ENCODE results near the gene SLC35F4.

SLC35F4 gene

DNA sequence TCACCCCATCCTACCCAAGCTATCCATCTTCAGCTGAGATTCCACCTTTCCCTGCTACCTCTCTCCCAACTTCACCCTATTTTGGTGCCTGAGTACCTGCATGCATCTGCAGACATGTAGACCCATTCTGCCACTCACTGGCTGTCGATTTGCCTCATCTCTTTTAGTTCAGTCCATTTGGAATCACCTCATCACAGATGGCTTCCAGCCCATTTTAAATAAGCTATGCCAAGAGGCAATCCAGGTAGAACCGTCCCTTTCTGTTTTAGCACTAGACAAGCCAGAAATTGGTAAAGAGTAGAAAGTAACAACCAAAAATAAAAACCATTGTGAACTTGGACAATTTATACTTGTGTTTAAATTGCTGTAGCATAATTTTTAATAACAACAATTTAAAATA, 11.3 kb downstream of the SLC35F4 start:
- DNase-seq (ENCODE audit: low read depth, low spot score): no peak
- ChIA-PET POLR2A (no interaction called here), CTCF (interaction anchor here (1.2 to 2.0 kb wide), 2 partner anchors 17 to 30 kb away, joined by 3 to 8 read pairs; no protein-coding TSS in a partner anchor)
- TF ChIP-seq, protein P1, sequence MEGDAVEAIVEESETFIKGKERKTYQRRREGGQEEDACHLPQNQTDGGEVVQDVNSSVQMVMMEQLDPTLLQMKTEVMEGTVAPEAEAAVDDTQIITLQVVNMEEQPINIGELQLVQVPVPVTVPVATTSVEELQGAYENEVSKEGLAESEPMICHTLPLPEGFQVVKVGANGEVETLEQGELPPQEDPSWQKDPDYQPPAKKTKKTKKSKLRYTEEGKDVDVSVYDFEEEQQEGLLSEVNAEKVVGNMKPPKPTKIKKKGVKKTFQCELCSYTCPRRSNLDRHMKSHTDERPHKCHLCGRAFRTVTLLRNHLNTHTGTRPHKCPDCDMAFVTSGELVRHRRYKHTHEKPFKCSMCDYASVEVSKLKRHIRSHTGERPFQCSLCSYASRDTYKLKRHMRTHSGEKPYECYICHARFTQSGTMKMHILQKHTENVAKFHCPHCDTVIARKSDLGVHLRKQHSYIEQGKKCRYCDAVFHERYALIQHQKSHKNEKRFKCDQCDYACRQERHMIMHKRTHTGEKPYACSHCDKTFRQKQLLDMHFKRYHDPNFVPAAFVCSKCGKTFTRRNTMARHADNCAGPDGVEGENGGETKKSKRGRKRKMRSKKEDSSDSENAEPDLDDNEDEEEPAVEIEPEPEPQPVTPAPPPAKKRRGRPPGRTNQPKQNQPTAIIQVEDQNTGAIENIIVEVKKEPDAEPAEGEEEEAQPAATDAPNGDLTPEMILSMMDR (IDR thresholded peaks at IDR 0.05; ENCODE audit: insufficient read depth, low read length, missing control alignments): no peak
- no peak overlapping the region for H3K4me3 ChIP-seq (ENCODE audit: low read depth, low read length)

DNA sequence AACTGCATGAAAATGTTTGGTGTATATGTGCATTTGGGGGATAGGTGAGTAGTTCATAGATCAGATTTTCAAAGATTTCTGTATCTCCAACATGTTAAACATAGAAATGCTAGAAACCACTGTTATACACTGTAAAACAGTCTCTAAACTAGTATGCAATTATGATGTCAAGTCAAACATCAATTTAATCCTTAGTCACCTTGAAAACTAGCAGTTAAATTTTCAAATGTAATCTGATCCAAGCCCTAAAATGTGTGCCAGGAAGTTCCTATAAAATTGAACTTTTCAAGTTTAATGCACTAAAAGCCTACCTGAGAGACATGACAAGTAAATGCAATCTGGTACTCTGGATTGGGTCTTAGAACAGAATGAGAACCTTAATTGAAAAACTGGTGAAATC, 14.5 kb downstream of the SLC35F4 start:
- no peak overlapping the region for H3K4me3 ChIP-seq (ENCODE audit: low read depth, low read length)
- ChIA-PET POLR2A (no interaction called here), CTCF (interaction anchor here (1.5 kb wide), 1 partner anchor 20 kb away, joined by 6 read pairs; no protein-coding TSS in a partner anchor)
- TF ChIP-seq, protein P1 (IDR thresholded peaks at IDR 0.05; ENCODE audit: insufficient read depth, low read length, missing control alignments): no peak
- DNase-seq (ENCODE audit: low read depth, low spot score): no peak

DNA sequence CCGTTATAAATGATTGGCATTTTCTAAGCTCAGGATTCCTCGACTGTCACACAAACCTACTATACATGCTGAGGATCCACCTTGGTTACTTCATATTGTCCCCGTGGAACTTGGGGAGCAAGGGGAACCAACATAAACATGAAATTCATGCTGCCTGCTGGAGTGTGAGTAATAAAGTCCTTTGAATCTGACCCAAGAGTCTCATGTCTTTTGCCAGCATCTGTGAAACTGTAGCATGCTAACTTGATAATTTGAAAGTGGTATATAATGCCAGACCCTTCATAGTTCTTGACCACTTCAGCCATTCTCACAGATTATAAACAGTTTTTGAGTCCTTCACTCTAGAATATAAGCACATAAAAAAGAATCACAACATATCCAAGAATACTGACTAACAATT, 17.1 kb downstream of the SLC35F4 start:
- no peak overlapping the region for H3K4me3 ChIP-seq (ENCODE audit: low read depth, low read length)
- no peak for DNase-seq (ENCODE audit: low read depth, low spot score)
- TF ChIP-seq, protein P1 (IDR thresholded peaks at IDR 0.05; ENCODE audit: insufficient read depth, low read length, missing control alignments): no peak
- CTCF ChIA-PET: no interaction called here
- POLR2A ChIA-PET: no interaction called here

DNA sequence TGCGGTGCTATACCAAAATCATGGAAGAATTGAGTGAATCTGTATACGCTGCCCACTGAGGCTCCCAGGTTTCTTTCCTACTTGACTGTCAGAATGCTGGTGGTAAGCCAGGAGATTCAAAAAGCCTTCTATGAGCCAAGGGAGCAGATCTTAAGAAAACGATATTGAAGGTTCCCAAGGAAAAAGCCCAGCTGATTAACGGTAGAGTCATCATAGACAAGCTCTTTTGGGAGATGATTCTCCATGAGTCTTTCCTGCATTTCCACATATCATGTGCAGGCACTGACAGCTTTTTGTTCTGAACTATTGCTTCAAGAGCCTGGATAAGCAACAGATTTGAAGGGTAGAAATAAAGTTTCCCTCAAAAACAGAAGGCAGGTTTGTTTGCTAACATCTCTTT, 17.5 kb downstream of the SLC35F4 start:
- no peak for DNase-seq (ENCODE audit: low read depth, low spot score)
- TF ChIP-seq, protein P1 (IDR thresholded peaks at IDR 0.05; ENCODE audit: insufficient read depth, low read length, missing control alignments): no peak
- H3K4me3 ChIP-seq (ENCODE audit: low read depth, low read length): no peak overlapping the region
- ChIA-PET CTCF (no interaction called here), POLR2A (no interaction called here)

DNA sequence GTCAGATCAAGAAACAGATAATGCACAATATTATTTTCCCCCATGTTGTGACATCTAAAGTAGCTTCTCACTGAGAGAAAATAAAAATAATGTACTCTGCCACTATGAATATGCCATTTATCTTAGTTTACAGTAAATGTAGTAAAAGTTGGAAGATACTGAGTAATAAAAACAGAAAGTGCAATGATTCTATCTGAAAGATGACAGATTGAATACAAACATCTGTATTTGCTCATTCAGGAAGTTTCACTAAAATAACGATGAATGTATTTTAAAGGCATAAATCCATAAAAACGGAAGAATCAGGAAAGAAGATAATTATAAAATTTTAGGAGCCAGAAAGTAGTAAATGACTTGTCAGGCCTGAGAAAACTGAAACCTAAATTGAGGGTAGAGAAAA, 18.2 kb downstream of the SLC35F4 start:
- TF ChIP-seq, protein P1 (IDR thresholded peaks at IDR 0.05; ENCODE audit: insufficient read depth, low read length, missing control alignments): no peak
- CTCF ChIA-PET: interaction anchor here (1.2 kb wide), 1 partner anchor 10 kb away, joined by 3 read pairs; no protein-coding TSS in a partner anchor
- no peak overlapping the region for H3K4me3 ChIP-seq (ENCODE audit: low read depth, low read length)
- no peak for DNase-seq (ENCODE audit: low read depth, low spot score)
- POLR2A ChIA-PET: no interaction called here

DNA sequence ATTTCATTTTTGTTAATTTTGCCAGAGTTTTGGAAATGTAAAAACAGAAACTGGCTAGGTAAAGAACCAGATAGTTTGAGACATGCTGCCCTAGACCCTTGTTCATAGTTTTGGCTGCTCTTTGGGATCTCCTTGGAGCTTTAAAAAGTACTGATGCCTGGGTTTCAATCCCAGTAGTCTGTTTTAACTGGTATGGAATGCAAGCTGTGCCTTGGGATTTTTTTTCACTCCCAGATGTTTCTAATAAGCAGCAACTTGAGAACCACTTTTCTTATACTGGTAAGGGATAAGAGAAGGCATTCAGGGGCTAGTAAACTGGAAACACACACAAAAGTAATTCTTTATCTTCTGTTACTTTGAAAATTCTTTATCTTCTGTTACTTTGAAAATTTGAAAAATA, 18.8 kb downstream of the SLC35F4 start:
- ChIA-PET POLR2A (no interaction called here), CTCF (interaction anchor here (1.2 kb wide), 1 partner anchor 9 kb away, joined by 3 read pairs; no protein-coding TSS in a partner anchor)
- TF ChIP-seq, protein P1 (IDR thresholded peaks at IDR 0.05; ENCODE audit: insufficient read depth, low read length, missing control alignments): no peak
- no peak for DNase-seq (ENCODE audit: low read depth, low spot score)
- no peak overlapping the region for H3K4me3 ChIP-seq (ENCODE audit: low read depth, low read length)

Data from AG04449 (cell line).